ENCODE data around the gene MAP3K2.

The MAP3K2 gene

DNA sequence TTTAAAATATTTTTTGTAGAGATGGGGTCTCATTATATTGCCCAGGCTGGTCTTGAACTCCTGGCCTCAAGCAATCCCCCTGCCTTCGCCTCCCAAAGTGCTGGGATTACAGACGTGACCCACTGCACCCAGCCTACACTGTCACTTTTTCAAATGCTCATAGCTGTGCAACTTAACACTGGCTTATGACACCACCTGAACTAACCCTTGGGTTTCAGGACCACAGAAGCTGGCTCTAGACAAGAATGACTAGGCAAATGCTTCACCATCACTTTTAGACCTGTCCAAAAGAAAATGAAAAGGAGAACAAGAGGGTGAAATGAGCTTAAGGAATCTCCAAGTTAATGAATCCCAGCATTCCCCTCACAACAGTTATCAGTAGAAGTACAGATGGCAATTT is 107.1 kb downstream of the MAP3K2 start:
- no peak for DNase-seq

DNA sequence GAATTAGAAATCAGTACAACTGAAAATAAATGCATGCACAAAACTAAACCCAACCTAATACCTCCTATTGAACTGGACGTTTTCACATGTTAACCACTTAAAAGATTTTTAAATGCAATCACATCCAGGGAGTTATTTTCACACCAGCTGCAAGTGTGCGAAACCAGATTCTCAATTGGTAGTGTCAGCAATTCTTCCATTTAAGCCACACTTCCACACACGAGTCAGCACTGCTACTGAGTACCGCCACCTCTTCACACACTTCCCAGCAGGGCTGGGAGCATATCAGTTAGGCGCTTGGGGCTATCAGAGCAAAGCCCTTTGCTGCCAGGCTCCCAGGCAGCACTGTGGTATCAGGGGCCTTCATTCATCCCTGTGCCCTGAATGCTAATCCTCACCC is 108.0 kb downstream of the MAP3K2 start:
- DNase-seq = no peak

DNA sequence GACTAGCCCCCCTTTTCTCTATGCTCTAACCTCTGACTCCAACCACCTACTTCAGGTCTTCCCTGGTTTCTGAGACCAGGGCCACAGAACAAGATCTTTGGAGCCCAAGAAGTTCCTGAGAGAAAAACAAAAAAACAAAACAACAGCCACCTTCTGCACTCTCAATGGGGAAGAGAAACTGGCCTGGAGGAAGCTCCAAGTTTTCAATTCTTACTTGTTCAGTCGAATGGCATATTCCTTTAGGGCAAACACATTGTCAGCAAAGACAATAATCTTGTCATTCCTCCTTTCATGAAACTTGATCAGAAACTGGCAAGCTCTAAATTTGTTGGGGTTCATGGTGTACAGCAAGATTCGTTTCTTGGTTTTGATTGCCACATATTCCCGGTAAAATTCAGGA is 108.8 kb downstream of the MAP3K2 start:
- no peak for DNase-seq

DNA sequence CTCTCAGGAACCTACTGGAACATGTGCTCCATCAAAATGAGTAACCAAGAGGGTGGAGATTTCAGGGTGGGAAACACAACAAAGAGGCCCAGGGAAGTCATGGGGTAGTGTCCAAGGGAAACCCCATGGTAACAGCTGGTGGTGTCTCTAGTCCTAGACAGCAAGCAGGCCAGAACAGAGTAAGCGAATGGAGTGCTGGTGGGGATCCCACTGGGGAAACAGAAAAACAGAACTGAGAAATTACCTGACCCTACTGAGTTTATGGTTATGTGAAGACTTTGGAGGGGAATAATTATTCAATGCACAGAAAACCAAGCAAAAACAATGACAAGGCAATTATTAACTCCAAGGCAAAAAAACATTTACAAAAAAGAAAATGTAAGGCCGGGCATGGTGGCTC is 110.7 kb downstream of the MAP3K2 start:
- DNase-seq = no peak

GRCh38 chr2:127275789-127276188 is 112.0 kb downstream of the MAP3K2 start:
- no peak for DNase-seq

DNA sequence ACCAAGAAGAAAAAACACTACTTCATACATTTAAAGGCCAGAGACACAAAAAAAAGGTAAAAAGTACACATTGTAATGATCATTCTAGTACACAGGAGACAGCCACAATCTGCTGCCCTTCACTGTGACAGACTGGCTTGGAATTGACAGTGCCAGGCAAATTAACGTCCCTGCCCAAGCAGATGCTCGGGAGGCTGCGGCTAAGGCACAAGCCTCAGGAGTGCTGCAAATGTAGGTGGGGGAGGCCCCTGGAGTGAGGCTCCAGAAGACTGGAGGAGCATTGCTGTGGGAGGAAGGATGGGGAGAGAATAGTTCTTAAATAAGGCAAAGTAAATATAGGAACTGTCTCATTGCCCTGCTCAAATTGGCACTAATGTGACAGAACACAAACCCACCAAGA is 112.4 kb downstream of the MAP3K2 start:
- DNase-seq = no peak

GRCh38 chr2:127270663-127271062 is 117.1 kb downstream of the MAP3K2 start:
- no peak for DNase-seq

GRCh38 chr2:127261804-127262406 is 125.9 kb downstream of the MAP3K2 start:
- no peak for DNase-seq

DNA sequence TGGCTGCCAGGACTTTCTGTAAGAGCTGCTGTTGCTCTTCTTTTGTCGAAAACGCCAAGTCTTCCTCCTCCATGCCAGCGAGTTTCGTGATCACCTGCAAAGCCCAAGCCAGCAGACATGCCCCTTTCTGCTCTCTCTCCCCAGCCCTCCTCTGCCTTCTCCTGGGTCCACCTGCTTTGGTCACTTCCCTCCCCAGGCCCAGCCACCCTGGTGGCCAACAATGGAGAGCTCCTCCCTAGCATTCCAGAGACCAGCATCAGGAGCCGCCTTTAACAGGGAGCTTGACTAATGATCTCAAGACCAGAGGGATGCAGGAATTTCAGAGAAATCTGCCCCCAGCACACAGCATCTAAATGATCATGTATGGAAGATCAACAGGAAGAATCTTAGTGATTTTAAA is 128.4 kb downstream of the MAP3K2 start:
- DNase-seq = no peak

- DNase-seq = no peak
These were observed 130.9 kb downstream of the MAP3K2 start for GRCh38 chr2:127256866-127257265.

DNA sequence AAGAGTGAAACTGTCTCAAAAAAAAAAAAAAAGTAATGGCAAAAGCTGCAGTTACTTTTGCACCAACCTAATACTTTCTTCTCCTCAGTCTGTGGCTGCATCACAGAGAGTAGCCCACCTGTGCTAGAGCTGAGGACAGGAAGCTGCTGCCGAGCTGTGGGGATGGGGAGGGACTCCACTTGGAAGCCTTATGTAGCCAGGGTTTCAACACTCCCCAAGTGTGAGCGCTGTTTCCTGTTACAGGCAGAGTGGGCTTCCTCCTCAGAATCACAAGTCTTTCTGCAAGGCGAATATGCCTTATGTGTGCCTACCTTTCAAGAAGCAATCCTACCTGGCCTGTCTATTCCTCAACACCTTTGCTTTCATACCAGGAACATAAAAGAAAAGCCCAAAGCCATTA is 131.4 kb downstream of the MAP3K2 start:
- DNase-seq = no peak

- DNase-seq = no peak
These were observed 132.1 kb downstream of the MAP3K2 start for GRCh38 chr2:127255721-127256120.

GRCh38 chr2:127255146-127255545 is 132.6 kb downstream of the MAP3K2 start:
- DNase-seq = no peak

GRCh38 chr2:127254386-127254981 is 133.3 kb downstream of the MAP3K2 start:
- no peak for DNase-seq
